ENCODE measurements around the gene IQSEC1.

IQSEC1 gene

GRCh38 chr3:12939137-12939536 lies 134.1 kb downstream of the IQSEC1 start:
- TF ChIP-seq, protein P1, sequence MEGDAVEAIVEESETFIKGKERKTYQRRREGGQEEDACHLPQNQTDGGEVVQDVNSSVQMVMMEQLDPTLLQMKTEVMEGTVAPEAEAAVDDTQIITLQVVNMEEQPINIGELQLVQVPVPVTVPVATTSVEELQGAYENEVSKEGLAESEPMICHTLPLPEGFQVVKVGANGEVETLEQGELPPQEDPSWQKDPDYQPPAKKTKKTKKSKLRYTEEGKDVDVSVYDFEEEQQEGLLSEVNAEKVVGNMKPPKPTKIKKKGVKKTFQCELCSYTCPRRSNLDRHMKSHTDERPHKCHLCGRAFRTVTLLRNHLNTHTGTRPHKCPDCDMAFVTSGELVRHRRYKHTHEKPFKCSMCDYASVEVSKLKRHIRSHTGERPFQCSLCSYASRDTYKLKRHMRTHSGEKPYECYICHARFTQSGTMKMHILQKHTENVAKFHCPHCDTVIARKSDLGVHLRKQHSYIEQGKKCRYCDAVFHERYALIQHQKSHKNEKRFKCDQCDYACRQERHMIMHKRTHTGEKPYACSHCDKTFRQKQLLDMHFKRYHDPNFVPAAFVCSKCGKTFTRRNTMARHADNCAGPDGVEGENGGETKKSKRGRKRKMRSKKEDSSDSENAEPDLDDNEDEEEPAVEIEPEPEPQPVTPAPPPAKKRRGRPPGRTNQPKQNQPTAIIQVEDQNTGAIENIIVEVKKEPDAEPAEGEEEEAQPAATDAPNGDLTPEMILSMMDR (IDR thresholded peaks at IDR 0.05), result no peak

DNA sequence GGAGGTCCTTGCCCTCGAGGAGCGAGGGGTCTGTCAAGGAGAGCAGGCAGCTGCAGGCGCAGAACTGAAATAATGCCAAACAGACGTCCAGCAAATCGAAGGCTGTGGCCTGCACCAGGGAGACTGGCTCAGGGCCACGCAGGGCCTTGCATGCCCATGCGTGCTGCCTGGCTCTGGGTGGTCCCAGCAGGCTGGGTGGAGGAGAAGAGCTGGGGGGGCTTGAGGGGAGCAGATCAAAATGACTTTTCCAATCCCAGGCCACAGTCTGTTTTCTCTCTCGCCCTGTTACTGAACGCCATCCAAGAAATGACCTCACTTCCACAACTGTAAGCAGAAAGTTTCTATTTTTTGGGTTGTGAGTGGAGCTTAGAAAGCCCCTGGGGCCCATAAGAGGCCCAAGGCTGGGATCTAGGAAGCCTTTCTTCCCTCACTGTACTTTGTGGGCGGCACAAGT lies 134.9 kb downstream of the IQSEC1 start:
- TF ChIP-seq, protein P1 (IDR thresholded peaks at IDR 0.05), result no peak

DNA sequence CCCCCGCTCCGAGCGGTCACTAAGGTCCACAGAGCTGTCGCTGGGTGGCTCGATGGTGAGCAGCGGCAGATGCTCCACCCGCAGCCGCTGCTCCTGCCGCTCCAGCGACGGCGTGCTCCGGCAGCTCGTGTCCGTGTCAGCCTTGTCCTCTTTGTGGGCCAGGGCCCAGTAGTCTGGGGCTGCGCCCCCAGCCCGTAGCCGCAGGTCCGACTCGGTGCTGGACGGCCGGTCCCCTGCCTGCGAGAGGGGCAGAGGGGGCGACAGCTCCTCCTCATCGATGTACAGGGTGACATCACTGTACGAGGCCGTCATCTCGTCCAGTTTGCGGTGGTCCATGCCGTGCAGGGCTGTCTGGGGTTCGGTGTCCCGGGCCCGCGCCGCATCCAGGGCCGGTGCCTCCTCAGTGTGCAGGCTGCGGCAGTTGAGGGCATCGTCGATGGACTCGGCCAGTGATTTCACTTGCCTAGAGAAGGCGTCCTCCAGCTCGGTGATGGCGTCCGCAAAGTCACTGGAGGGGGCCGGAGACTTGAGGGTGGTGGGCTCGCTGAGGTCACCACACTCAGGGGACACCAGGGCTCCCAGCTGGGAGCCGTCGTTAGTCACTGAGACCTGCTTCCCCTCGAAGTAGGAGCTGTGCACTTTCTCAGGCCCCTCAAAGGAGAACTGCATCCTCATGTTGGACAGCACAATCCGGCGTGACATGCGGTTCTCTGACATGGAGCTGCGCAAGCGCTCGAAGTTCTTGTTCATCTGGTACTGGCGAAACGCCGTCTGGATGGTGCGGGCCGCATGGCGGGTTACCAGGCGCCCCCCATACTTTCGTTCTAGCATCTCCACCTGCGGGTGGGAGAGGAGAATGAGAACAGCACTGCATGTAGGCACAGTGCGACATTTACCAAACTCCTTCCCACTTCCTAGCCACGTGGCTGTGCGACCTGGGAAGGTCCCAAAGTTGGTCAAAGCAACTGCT lies 137.1 kb downstream of the IQSEC1 start:
- TF ChIP-seq, protein P1 (IDR thresholded peaks at IDR 0.05), result no peak

- TF ChIP-seq, protein P1 (IDR thresholded peaks at IDR 0.05), result no peak
These were observed 138.0 kb downstream of the IQSEC1 start for GRCh38 chr3:12935023-12935860.

GRCh38 chr3:12934431-12934830 lies 138.8 kb downstream of the IQSEC1 start:
- TF ChIP-seq, protein P1 (IDR thresholded peaks at IDR 0.05), result no peak

DNA sequence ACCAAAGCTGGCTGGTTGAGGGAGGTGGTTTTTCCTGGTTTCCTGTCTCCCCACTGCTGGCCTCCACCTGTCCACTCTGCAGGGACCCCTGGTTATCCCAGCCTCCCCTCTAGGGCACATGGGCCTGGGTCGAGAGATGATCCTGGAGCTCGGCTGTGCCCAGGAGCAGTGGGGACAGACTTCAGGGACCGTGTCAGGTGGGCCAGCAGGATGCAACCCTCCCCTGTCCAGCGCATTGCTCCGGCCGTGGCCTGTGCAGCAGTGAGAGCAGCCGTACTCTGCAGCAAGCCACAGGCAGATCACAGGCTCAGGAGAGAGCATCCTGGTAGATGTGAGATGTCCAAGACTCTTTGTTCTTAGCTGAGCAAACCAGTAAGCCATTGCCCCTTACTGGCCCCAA lies 139.3 kb downstream of the IQSEC1 start:
- TF ChIP-seq, protein P1 (IDR thresholded peaks at IDR 0.05), result no peak

GRCh38 chr3:12932754-12933153 lies 140.5 kb downstream of the IQSEC1 start:
- TF ChIP-seq, protein P1 (IDR thresholded peaks at IDR 0.05), result no peak
